IMR-90 (cell line): Measurements from ENCODE around the gene FARP1. TPM values are rescaled to one million over a fixed set of nuclear protein-coding genes. Genes with fewer than 3 reads are reported as not detected.

Experiments
- ATAC-seq: fragments of 200-7000 bp; cut with Tn5 transposase; 2 replicates; pipeline ENCODE4 v1.9.1; 2020; ENCODE audit warnings: low read depth, mild to moderate bottlenecking, moderate library complexity
- BruUV-seq: library from RNA; stranded (reverse); fragments of 400-500 nt; replicated peaks from 2 replicates; lab custom pipeline; 2021; lab: Mats Ljungman, UMichigan
- CTCF ChIA-PET: fragments of 300-600 bp; formaldehyde crosslinking; extraction: SDS; loops from one replicate; lab custom pipeline; 2021; ENCODE audit warnings: antibody characterized with exemption; lab: Yijun Ruan, JAX
- POLR2A ChIA-PET: fragments of 300-600 bp; sonication (Branson Sonifier 250); formaldehyde crosslinking; loops from one replicate; lab custom pipeline; 2022; ENCODE audit warnings: antibody characterized with exemption; ENCODE audit not compliant: unreplicated experiment; lab: Charles Lee
- DNase-seq: peaks from one replicate; pipeline ENCODE4 v3.0.0; 2013
- H2AFZ ChIP-seq: replicated peaks from 2 replicates; pipeline ENCODE3; 2013; ENCODE audit warnings: low read length, mild to moderate bottlenecking; ENCODE audit not compliant: poor library complexity
- H2AK5ac ChIP-seq: 2 replicates; pipeline ENCODE4 v1.6.1; 2013; ENCODE audit warnings: low read depth, low read length, inconsistent platforms
- H2AK9ac ChIP-seq: replicated peaks from 2 replicates; pipeline ENCODE3; 2013; ENCODE audit warnings: mild to moderate bottlenecking, low read depth, low read length, moderate library complexity; ENCODE audit not compliant: poor library complexity
- H2BK120ac ChIP-seq: 2 replicates; pipeline ENCODE4 v1.6.1; 2013; ENCODE audit warnings: low read depth, low read length, inconsistent platforms
- H2BK15ac ChIP-seq: 3 replicates; pipeline ENCODE4 v1.6.1; 2013; ENCODE audit warnings: low read depth, low read length, inconsistent platforms
- H2BK20ac ChIP-seq: 2 replicates; pipeline ENCODE4 v1.6.1; 2013; ENCODE audit warnings: low read depth, mild to moderate bottlenecking, inconsistent platforms, low read length, moderate library complexity
- H2BK5ac ChIP-seq: 2 replicates; pipeline ENCODE4 v1.6.1; 2013; ENCODE audit warnings: mild to moderate bottlenecking, low read depth, low read length, inconsistent platforms; ENCODE audit not compliant: poor library complexity, severe bottlenecking
- H3K14ac ChIP-seq: replicated peaks from 2 replicates; pipeline ENCODE4 v1.6.1; 2013; ENCODE audit warnings: low read depth, low read length, inconsistent platforms
- H3K18ac ChIP-seq: 2 replicates; pipeline ENCODE4 v1.6.1; 2013; ENCODE audit warnings: low read depth, low read length, control low read depth
- H3K23ac ChIP-seq: 2 replicates; pipeline ENCODE4 v1.6.1; 2013; ENCODE audit warnings: low read depth, low read length, inconsistent platforms
- H3K27ac ChIP-seq: 2 replicates; pipeline ENCODE4 v1.5.1; 2013; ENCODE audit warnings: mild to moderate bottlenecking, control low read depth, low read length; ENCODE audit not compliant: insufficient read depth
- H3K27me3 ChIP-seq: 2 replicates; pipeline ENCODE4 v1.6.1; 2013; ENCODE audit warnings: low read length; ENCODE audit not compliant: control insufficient read depth, insufficient read depth
- H3K36me3 ChIP-seq: 2 replicates; pipeline ENCODE4 v1.6.1; 2013; ENCODE audit warnings: low read length, mixed read lengths; ENCODE audit not compliant: control insufficient read depth, insufficient read depth
- H3K4ac ChIP-seq: 2 replicates; pipeline ENCODE4 v1.6.1; 2013; ENCODE audit warnings: low read depth, low read length, inconsistent platforms
- H3K4me1 ChIP-seq: 2 replicates; pipeline ENCODE4 v1.6.1; 2013; ENCODE audit warnings: low read length, mixed read lengths; ENCODE audit not compliant: control insufficient read depth, insufficient read depth
- H3K4me2 ChIP-seq: 2 replicates; pipeline ENCODE4 v1.6.1; 2013; ENCODE audit warnings: low read depth, mild to moderate bottlenecking, control low read depth, low read length, moderate library complexity
- H3K4me3 ChIP-seq: 2 replicates; pipeline ENCODE4 v1.5.1; 2013; ENCODE audit warnings: low read depth, mild to moderate bottlenecking, control low read depth, low read length, moderate library complexity; ENCODE audit not compliant: insufficient read depth
- H3K56ac ChIP-seq: 2 replicates; pipeline ENCODE4 v1.6.1; 2013; ENCODE audit warnings: low read length, inconsistent platforms; ENCODE audit not compliant: insufficient read depth; ENCODE audit errors: extremely low read depth
- H3K79me1 ChIP-seq, 2 experiments: 2 replicates each; pipeline ENCODE4 v1.6.1; 2013; ENCODE audit warnings: low read length in 2 of 2, inconsistent platforms in 1 of 2, low read depth in 1 of 2
- H3K9ac ChIP-seq: 2 replicates; pipeline ENCODE4 v1.6.1; 2013; ENCODE audit warnings: low read depth, low read length, control low read depth
- H3K9me1 ChIP-seq: 2 replicates; pipeline ENCODE4 v1.6.1; 2013; ENCODE audit warnings: low read length, inconsistent platforms; ENCODE audit not compliant: insufficient read depth
- H3K9me3 ChIP-seq: 2 replicates; pipeline ENCODE4 v1.6.1; 2013; ENCODE audit warnings: low read length; ENCODE audit not compliant: control insufficient read depth, insufficient read depth
- H4K20me1 ChIP-seq: 2 replicates; pipeline ENCODE4 v1.6.1; 2013; ENCODE audit warnings: low read length, inconsistent platforms; ENCODE audit not compliant: insufficient read depth
- H4K5ac ChIP-seq: 2 replicates; pipeline ENCODE4 v1.6.1; 2013; ENCODE audit warnings: mild to moderate bottlenecking, low read depth, low read length, control low read depth
- H4K8ac ChIP-seq, 2 experiments: 2 replicates each; pipeline ENCODE4 v1.6.1; 2013; ENCODE audit warnings: low read depth in 2 of 2, low read length in 2 of 2, control low read depth in 1 of 2, inconsistent platforms in 1 of 2
- H4K91ac ChIP-seq: 2 replicates; pipeline ENCODE4 v1.6.1; 2013; ENCODE audit warnings: low read depth, low read length, inconsistent platforms; ENCODE audit not compliant: insufficient read depth
- BHLHE40 ChIP-seq: fragments of 150-350 bp; IDR thresholded peaks from 2 replicates; pipeline ENCODE4 v1.6.1; 2016; ENCODE audit warnings: mild to moderate bottlenecking, low read depth, low read length
- CEBPB ChIP-seq: IDR thresholded peaks from 2 replicates; pipeline ENCODE4 v1.6.1; 2012; ENCODE audit warnings: low read depth, low read length, improper control_type of control experiment
- CHD1 ChIP-seq: IDR thresholded peaks from 2 replicates; pipeline ENCODE4 v1.6.1; 2012; ENCODE audit warnings: low read depth, low read length, improper control_type of control experiment
- FOS ChIP-seq: fragments of 150-350 bp; IDR thresholded peaks from 2 replicates; pipeline ENCODE4 v1.6.1; 2016; ENCODE audit warnings: low read depth, low read length
- MAFK ChIP-seq: IDR thresholded peaks from 2 replicates; pipeline ENCODE4 v1.6.1; 2012; ENCODE audit warnings: low read depth, low read length, improper control_type of control experiment
- MAZ ChIP-seq: IDR thresholded peaks from 2 replicates; pipeline ENCODE4 v1.6.1; 2012; ENCODE audit warnings: low read depth, mild to moderate bottlenecking, low read length, improper control_type of control experiment, moderate library complexity, borderline replicate concordance
- MXI1 ChIP-seq: IDR thresholded peaks from 2 replicates; pipeline ENCODE4 v1.6.1; 2012; ENCODE audit warnings: low read depth, mild to moderate bottlenecking, low read length, moderate library complexity, borderline replicate concordance
- NFE2L2 ChIP-seq: fragments of 150-350 bp; IDR thresholded peaks from 2 replicates; pipeline ENCODE4 v1.6.1; 2016; ENCODE audit warnings: low read depth, mild to moderate bottlenecking, low read length
- POLR2A ChIP-seq: IDR thresholded peaks from 2 replicates; pipeline ENCODE4 v1.6.1; 2012; ENCODE audit warnings: mild to moderate bottlenecking, low read depth, low read length
- RAD21 ChIP-seq: IDR thresholded peaks from 2 replicates; pipeline ENCODE4 v1.6.1; 2012; ENCODE audit warnings: low read length, improper control_type of control experiment
- RCOR1 ChIP-seq: IDR thresholded peaks from 2 replicates; pipeline ENCODE4 v1.6.1; 2012; ENCODE audit warnings: mild to moderate bottlenecking, low read length, improper control_type of control experiment; ENCODE audit not compliant: insufficient replicate concordance
- SMC3 ChIP-seq: fragments of 150-350 bp; IDR thresholded peaks from 2 replicates; pipeline ENCODE4 v1.6.1; 2016; ENCODE audit warnings: low read depth, mild to moderate bottlenecking, antibody characterized with exemption, low read length, moderate library complexity
- WGBS, 2 experiments: methylation state at CpG; one replicate each; pipeline versions ENCODE4 v1.1.5 to v1.1.7; 2013; ENCODE audit warnings: missing lambda C conversion rate in 2 of 2; ENCODE audit not compliant: insufficient read length in 1 of 2; ENCODE audit errors: extremely low coverage in 2 of 2; 5-methylcytosine and 5-hydroxymethylcytosine counted together
- dilution Hi-C: fragments of 300-500 bp; cut with HindIII; formaldehyde crosslinking; loops from one replicate; pipeline ENCODE4 v1.14.3; 2018; ENCODE audit warnings: low sequenced_read_pairs; ENCODE audit not compliant: unreplicated experiment
- in situ Hi-C: fragments of 300-500 bp; cut with MboI; formaldehyde crosslinking; loops from 3 replicates; pipeline ENCODE4 v1.14.3; 2019; ENCODE audit warnings: low sequenced_read_pairs, inconsistent platforms, mixed read lengths
- intact Hi-C: fragments of 100-400 bp; cut with micrococcal nuclease; formaldehyde crosslinking; loops from 2 replicates; pipeline ENCODE4 v1.10.0; 2022
- polyA plus RNA-seq, 3 experiments: library from polyadenylated mRNA; depleted of rRNA; stranded (reverse); fragments of >200 nt; gene quantifications; 2 replicates each; pipeline ENCODE4 v1.2.3, GENCODE V29; 2012; ENCODE audit warnings: low replicate concordance in 1 of 3
- total RNA-seq: library from RNA; depleted of rRNA; stranded (reverse); fragments of >200 nt; gene quantifications from 2 replicates; pipeline ENCODE4 v1.2.3, GENCODE V29; 2012
- TF ChIP-seq, protein P1 (sequence below): fragments of 150-350 bp; IDR thresholded peaks from 2 replicates; pipeline ENCODE4 v1.6.1; 2017; ENCODE audit warnings: mild to moderate bottlenecking, antibody characterized with exemption, low read length, low read depth
- TF ChIP-seq, protein P2 (sequence below): conservative IDR thresholded peaks from 2 replicates; pipeline ENCODE4 v1.5.1; 2012; ENCODE audit warnings: mild to moderate bottlenecking, low read depth, low read length, improper control_type of control experiment
- TF ChIP-seq, protein P3 (sequence below): fragments of 150-350 bp; IDR thresholded peaks from 2 replicates; pipeline ENCODE4 v1.6.1; 2016; ENCODE audit warnings: low read depth, mild to moderate bottlenecking, low read length, moderate library complexity, borderline replicate concordance

The FARP1 gene
- total and polyA plus RNA-seq, 2 of the 4 experiments (the other 2 are of a cell fraction): 39.6 to 57.0 TPM

DNA sequence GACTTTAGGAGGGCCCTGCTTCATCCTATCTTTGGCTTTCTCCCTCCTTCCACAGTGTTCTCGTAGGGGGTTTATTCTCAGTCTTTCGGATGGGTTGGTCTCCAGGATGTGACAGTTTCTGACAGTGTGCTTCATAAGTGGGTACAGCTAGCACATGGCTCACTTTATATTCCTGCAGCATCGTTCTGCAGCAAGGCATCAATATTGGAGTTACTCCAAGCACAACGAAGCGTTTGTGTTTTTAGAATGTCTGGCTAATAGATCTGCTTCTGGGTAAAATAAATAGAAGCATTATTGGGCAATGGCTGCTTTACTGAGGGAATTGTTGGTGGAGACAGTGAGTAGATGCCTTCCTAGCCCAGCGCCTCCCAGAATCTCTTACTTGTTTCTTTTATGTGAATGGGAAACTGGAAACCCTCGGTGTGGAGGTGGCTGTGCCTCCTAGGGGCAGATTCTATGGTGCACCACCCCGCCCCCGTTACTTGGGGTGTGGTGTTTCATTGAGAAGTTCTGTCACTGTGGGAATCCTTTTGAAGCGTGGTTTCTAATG is 2.0 kb downstream of the FARP1 start:
- ATAC-seq (peak; percentile 33), DNase-seq (peak; percentile 77)
- H2BK15ac ChIP-seq: peak overlapping the region; percentile 3; the same call in 1 of the 3 replicates
- H3K79me1 ChIP-seq: peaks cover 10 to 40% of the 10 kb centered on the region in 2 experiments; a peak in 3 of 4 replicates
- H3K4me1 ChIP-seq: peaks cover 8% of the 10 kb centered on the region
- peak overlapping the region; percentile 99 for H3K23ac ChIP-seq
- H3K56ac ChIP-seq: peak overlapping the region; percentile 91
- H2AK5ac ChIP-seq: peak overlapping the region; percentile 94
- no peaks in the 10 kb centered on the region for H3K9me3 ChIP-seq
- CTCF ChIA-PET: no interaction called here
- in situ Hi-C loops (loop anchor here (10.0 to 25.0 kb wide), 4 partner anchors 250 to 692 kb away; no protein-coding TSS in a partner anchor), dilution Hi-C loops (no loop called here), intact Hi-C loops (loop anchor here (2.0 to 10.0 kb wide), 9 partner anchors 28 to 530 kb away; no protein-coding TSS in a partner anchor)
- H4K8ac ChIP-seq: peak overlapping the region; percentile 79 to 93; a peak in 2 of 4 replicates
- H3K9me1 ChIP-seq: peaks cover 7% of the 10 kb centered on the region
- H3K27ac ChIP-seq: peak overlapping the region; percentile 90
- no peak overlapping the region for H2AFZ ChIP-seq
- peak overlapping the region; percentile 95 for H3K4me3 ChIP-seq
- peak overlapping the region; percentile 100 for H3K9ac ChIP-seq
- no peaks in the 10 kb centered on the region for H3K27me3 ChIP-seq
- WGBS, 2 experiments: 0% methylated on average over 1 of the region's 10 CpGs; no CpG with 5 or more reads in 1 of the 2 experiments
- peak overlapping the region; percentile 0 for H4K91ac ChIP-seq
- peak overlapping the region; percentile 27; the same call in 1 of the 2 replicates for H4K5ac ChIP-seq
- POLR2A ChIA-PET: no interaction called here
- peak overlapping the region; percentile 77 for H2BK5ac ChIP-seq
- peaks cover 2% of the 10 kb centered on the region; the same call in 1 of the 2 replicates for H3K36me3 ChIP-seq
- peaks cover 49% of the 10 kb centered on the region for H4K20me1 ChIP-seq
- peak overlapping the region; percentile 64 for H2BK120ac ChIP-seq
- H3K14ac ChIP-seq: peak overlapping the region; percentile 92
- TF ChIP-seq, protein P1, sequence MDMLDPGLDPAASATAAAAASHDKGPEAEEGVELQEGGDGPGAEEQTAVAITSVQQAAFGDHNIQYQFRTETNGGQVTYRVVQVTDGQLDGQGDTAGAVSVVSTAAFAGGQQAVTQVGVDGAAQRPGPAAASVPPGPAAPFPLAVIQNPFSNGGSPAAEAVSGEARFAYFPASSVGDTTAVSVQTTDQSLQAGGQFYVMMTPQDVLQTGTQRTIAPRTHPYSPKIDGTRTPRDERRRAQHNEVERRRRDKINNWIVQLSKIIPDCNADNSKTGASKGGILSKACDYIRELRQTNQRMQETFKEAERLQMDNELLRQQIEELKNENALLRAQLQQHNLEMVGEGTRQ: no peak
- 0 out of 2 replicates have a peak, but pooled peaks have one; percentile 2 for TF ChIP-seq MXI1
- no peak for TF ChIP-seq POLR2A
- no peak for TF ChIP-seq NFE2L2
- TF ChIP-seq RCOR1: no peak
- TF ChIP-seq MAZ: no peak; the same call in 1 of the 2 replicates
- no peak for TF ChIP-seq FOS
- TF ChIP-seq, protein P2, sequence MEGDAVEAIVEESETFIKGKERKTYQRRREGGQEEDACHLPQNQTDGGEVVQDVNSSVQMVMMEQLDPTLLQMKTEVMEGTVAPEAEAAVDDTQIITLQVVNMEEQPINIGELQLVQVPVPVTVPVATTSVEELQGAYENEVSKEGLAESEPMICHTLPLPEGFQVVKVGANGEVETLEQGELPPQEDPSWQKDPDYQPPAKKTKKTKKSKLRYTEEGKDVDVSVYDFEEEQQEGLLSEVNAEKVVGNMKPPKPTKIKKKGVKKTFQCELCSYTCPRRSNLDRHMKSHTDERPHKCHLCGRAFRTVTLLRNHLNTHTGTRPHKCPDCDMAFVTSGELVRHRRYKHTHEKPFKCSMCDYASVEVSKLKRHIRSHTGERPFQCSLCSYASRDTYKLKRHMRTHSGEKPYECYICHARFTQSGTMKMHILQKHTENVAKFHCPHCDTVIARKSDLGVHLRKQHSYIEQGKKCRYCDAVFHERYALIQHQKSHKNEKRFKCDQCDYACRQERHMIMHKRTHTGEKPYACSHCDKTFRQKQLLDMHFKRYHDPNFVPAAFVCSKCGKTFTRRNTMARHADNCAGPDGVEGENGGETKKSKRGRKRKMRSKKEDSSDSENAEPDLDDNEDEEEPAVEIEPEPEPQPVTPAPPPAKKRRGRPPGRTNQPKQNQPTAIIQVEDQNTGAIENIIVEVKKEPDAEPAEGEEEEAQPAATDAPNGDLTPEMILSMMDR: peak; percentile 29
- TF ChIP-seq CEBPB: peak; percentile 89
- TF ChIP-seq RAD21: peak; percentile 49
- TF ChIP-seq, protein P3, sequence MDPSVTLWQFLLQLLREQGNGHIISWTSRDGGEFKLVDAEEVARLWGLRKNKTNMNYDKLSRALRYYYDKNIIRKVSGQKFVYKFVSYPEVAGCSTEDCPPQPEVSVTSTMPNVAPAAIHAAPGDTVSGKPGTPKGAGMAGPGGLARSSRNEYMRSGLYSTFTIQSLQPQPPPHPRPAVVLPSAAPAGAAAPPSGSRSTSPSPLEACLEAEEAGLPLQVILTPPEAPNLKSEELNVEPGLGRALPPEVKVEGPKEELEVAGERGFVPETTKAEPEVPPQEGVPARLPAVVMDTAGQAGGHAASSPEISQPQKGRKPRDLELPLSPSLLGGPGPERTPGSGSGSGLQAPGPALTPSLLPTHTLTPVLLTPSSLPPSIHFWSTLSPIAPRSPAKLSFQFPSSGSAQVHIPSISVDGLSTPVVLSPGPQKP: no peak
- peak; percentile 28; the same call in 1 of the 2 replicates for TF ChIP-seq SMC3
- TF ChIP-seq BHLHE40: no peak
- TF ChIP-seq CHD1: no peak
- TF ChIP-seq MAFK: no peak
- H3K4me2 ChIP-seq: peak overlapping the region; percentile 96
- H2BK20ac ChIP-seq: peak overlapping the region; percentile 23
- BruUV-seq: no TSS peak
- H3K4ac ChIP-seq: peak overlapping the region; percentile 94
- peak overlapping the region; percentile 95 for H3K18ac ChIP-seq
- H2AK9ac ChIP-seq: peak overlapping the region; percentile 97
